ENCODE data around the gene BEST1. TPM values are rescaled to one million over a fixed set of nuclear protein-coding genes. Genes with fewer than 3 reads are reported as not detected.

The BEST1 gene
- total and polyA plus RNA-seq, 2 donors, result 2.0 to 6.7 TPM

DNA sequence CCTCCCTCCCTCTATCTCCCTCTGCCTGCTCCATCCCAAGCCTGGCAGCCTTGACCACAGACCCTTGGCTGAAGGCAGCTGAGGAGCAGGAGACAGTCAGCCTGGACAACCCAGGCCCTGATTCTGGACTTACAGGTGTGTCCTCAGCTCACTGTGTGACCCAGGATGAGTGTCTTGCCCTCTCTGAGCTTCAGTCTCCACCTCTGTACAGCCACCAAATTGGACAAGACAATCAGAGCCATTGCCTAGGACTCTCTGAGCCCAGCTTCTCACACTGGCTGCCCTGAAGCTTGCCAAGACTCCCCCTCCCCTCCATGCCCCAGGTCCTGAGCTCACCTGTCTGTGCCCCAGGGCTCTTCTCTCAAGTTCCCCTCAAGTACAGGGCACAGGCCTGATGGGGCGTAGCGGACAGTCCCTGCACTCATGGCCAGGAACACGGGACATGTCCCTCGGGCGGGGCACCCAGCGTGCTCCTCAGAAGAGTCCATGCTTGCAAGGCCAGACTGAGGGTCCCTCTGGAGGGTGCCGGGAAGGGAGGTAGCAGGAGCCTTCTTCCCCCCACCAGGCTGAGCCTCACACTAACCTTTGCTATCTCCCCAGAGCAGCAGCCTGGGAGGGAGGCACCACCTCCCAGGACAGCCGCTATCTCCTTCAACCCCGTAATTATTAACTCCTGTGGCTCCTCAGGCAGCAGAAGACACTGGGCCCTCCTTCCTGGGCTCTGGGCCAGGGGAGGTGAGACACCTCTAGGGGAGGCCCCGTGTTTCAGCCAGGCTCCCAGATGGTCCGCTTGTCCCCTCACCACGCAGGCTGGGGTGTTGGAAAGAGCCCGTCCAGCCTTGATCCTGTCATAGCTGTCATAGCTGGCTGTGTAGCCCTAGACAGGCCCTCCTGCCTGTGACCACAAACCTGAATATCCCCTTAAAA is 30.2 kb upstream of the BEST1 start:
- H3K4me1 ChIP-seq (ENCODE audit: insufficient read depth), result no peaks in the 10 kb centered on the region
- DNase-seq (ENCODE audit: extremely low spot score), result no peak
- 71% methylated on average over 13 of the region's 13 CpGs for WGBS
- H3K27ac ChIP-seq (ENCODE audit: low read depth), result no peak overlapping the region
- no peaks in the 10 kb centered on the region for H3K36me3 ChIP-seq (ENCODE audit: insufficient read depth)
- no peak overlapping the region for H3K4me3 ChIP-seq (ENCODE audit: low read depth, low read length)

DNA sequence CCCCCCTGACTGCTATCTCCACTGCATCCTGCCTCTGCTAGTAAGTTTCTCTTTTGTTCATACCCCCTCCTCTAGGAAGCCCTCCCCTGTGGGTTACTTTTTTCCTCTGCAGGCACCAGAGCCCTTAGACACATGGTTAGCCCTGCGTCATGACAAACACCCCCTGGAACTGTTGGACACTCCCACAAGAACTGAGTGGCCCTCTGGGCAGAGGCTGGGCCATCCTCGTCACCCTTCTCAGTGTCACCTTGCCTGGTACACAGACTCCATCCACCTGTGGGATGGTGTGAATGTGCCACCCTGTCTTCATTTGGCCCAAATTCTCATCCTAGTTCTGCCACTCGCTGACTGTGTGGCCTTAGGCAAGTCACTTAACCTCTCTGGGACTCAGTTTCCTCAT is 28.7 kb upstream of the BEST1 start:
- H3K27ac ChIP-seq (ENCODE audit: low read depth), result no peak overlapping the region
- no peak overlapping the region for H3K4me3 ChIP-seq (ENCODE audit: low read depth, low read length)
- DNase-seq (ENCODE audit: extremely low spot score), result no peak
- WGBS, result 90% methylated on average over 3 of the region's 3 CpGs
- no peaks in the 10 kb centered on the region for H3K4me1 ChIP-seq (ENCODE audit: insufficient read depth)
- no peaks in the 10 kb centered on the region for H3K36me3 ChIP-seq (ENCODE audit: insufficient read depth)

GRCh38 chr11:61922539-61922938 is 27.6 kb upstream of the BEST1 start:
- no peak overlapping the region for H3K4me3 ChIP-seq (ENCODE audit: low read depth, low read length)
- peak overlapping the region; percentile 88 for H3K27ac ChIP-seq (ENCODE audit: low read depth)
- H3K4me1 ChIP-seq (ENCODE audit: insufficient read depth), result no peaks in the 10 kb centered on the region
- DNase-seq (ENCODE audit: extremely low spot score), result peak; percentile 80
- no peaks in the 10 kb centered on the region for H3K36me3 ChIP-seq (ENCODE audit: insufficient read depth)
- WGBS, result 22% methylated on average over 6 of the region's 6 CpGs

- peak; percentile 70 for DNase-seq (ENCODE audit: extremely low spot score)
- Histone ChIP-seq H3K4me3 (ENCODE audit: low read depth, low read length) (no peak overlapping the region), H3K36me3 (ENCODE audit: insufficient read depth) (no peaks in the 10 kb centered on the region), H3K27ac (ENCODE audit: low read depth) (peak overlapping the region; percentile 88), H3K4me1 (ENCODE audit: insufficient read depth) (no peaks in the 10 kb centered on the region)
- 37% methylated on average over 18 of the region's 18 CpGs for WGBS
Observed at GRCh38 chr11:61923166-61924063, 26.7 kb upstream of the BEST1 start.

- no peak for DNase-seq (ENCODE audit: extremely low spot score)
- 42% methylated on average over 6 of the region's 6 CpGs for WGBS
- H3K4me3 ChIP-seq (ENCODE audit: low read depth, low read length), result no peak overlapping the region
- no peaks in the 10 kb centered on the region for H3K4me1 ChIP-seq (ENCODE audit: insufficient read depth)
- H3K36me3 ChIP-seq (ENCODE audit: insufficient read depth), result no peaks in the 10 kb centered on the region
- H3K27ac ChIP-seq (ENCODE audit: low read depth), result peak overlapping the region; percentile 69
Observed at GRCh38 chr11:61924064-61924455, 26.1 kb upstream of the BEST1 start.

DNA sequence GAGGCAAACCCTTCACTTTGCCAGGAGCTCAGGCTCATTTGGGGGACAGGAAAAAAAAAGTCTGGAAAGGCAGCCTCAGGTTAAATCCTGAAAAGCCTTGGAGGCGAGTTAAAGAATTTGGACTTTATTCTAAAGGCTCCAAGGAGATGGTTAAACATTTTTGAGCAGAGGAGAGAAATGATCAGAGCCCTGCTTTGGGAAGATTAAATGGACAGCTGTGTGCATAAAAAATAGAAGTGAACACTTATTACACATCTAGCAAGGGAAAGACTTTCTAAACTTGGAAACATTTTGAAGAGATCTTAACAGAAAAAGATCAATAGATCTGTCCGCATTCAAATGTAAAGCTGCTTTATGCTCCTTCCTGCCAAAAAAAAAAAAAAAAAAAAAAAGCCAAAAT is 24.4 kb upstream of the BEST1 start:
- DNase-seq (ENCODE audit: extremely low spot score), result no peak
- WGBS, result 86% methylated on average over 2 of the region's 2 CpGs
- H3K27ac ChIP-seq (ENCODE audit: low read depth), result no peak overlapping the region
- no peaks in the 10 kb centered on the region for H3K36me3 ChIP-seq (ENCODE audit: insufficient read depth)
- H3K4me1 ChIP-seq (ENCODE audit: insufficient read depth), result no peaks in the 10 kb centered on the region
- H3K4me3 ChIP-seq (ENCODE audit: low read depth, low read length), result no peak overlapping the region

DNA sequence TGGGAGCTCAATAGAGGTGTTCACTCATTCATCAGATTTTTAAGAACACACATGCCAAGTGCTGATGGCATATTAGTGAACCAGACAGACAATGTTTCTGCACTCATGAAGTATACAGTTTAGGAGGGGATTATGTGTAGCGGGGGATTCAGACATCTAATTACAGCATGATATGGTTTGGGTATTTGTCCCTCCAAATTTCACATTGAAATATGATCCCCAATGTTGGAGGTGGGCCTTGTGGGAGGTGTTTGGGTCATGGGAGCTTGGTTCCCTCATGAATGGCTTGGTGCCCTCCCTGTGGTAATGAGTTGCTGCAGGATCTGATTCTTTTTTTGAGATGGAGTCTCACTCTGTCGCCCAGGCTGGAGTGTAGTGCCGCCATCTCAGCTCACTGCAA is 23.9 kb upstream of the BEST1 start:
- no peaks in the 10 kb centered on the region for H3K36me3 ChIP-seq (ENCODE audit: insufficient read depth)
- H3K4me3 ChIP-seq (ENCODE audit: low read depth, low read length), result no peak overlapping the region
- no peak for DNase-seq (ENCODE audit: extremely low spot score)
- no peak overlapping the region for H3K27ac ChIP-seq (ENCODE audit: low read depth)
- WGBS, result 87% methylated on average over 3 of the region's 3 CpGs
- no peaks in the 10 kb centered on the region for H3K4me1 ChIP-seq (ENCODE audit: insufficient read depth)

GRCh38 chr11:61927501-61927900 is 22.6 kb upstream of the BEST1 start:
- DNase-seq (ENCODE audit: extremely low spot score), result no peak
- H3K36me3 ChIP-seq (ENCODE audit: insufficient read depth), result no peaks in the 10 kb centered on the region
- WGBS, result 98% methylated on average over 1 of the region's 1 CpG
- H3K4me1 ChIP-seq (ENCODE audit: insufficient read depth), result no peaks in the 10 kb centered on the region
- no peak overlapping the region for H3K27ac ChIP-seq (ENCODE audit: low read depth)
- H3K4me3 ChIP-seq (ENCODE audit: low read depth, low read length), result no peak overlapping the region

DNA sequence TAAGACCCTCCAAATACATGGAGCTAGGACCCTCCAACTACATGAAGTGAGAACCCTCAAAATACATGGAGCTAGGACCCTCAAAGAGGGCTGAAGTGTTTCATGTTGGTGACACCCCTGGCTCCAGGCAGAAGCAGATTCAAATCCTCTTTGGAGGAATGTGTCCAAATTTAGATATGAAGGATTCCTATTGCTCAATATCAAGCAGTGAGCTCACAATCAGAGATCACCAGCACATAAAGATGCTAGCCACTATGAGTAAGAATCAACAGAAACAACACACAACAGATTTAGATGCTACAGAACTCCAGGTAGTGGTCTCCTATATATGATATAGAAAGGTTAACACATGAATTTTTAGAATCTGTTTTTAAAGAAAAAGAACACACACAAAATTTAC is 21.5 kb upstream of the BEST1 start:
- H3K36me3 ChIP-seq (ENCODE audit: insufficient read depth), result no peaks in the 10 kb centered on the region

GRCh38 chr11:61930933-61931332 is 19.2 kb upstream of the BEST1 start:
- H3K4me3 ChIP-seq (ENCODE audit: low read depth, low read length), result no peak overlapping the region
- H3K36me3 ChIP-seq (ENCODE audit: insufficient read depth), result no peaks in the 10 kb centered on the region
- WGBS, result 85% methylated on average over 3 of the region's 3 CpGs
- no peak overlapping the region for H3K27ac ChIP-seq (ENCODE audit: low read depth)
- H3K4me1 ChIP-seq (ENCODE audit: insufficient read depth), result no peaks in the 10 kb centered on the region
- no peak for DNase-seq (ENCODE audit: extremely low spot score)

More for the DNA sequence above, 21.5 kb upstream of the BEST1 start:
- Histone ChIP-seq H3K4me3 (ENCODE audit: low read depth, low read length) (no peak overlapping the region), H3K27ac (ENCODE audit: low read depth) (no peak overlapping the region), H3K4me1 (ENCODE audit: insufficient read depth) (no peaks in the 10 kb centered on the region)
- DNase-seq (ENCODE audit: extremely low spot score), result no peak

DNA sequence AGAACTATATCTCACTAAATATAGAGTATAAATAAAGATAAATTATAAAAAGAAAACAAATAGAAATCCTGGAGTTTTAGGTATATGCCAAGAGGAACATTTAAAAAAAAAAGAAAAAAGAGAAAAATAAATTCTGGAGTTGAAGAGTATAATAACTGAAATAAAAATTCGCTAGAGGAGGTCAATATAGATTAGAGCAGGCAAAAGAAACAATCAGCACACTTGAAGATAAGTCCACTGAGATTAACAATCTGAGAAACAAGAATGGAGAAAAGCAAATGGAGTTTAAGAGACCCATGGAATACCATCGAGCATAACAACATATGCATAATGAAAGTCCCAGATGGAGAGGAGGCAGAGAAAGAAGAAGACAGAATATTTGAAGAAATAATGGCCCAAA is 14.3 kb upstream of the BEST1 start:
- Histone ChIP-seq H3K27ac (ENCODE audit: low read depth) (no peak overlapping the region), H3K36me3 (ENCODE audit: insufficient read depth) (no peaks in the 10 kb centered on the region), H3K4me3 (ENCODE audit: low read depth, low read length) (no peak overlapping the region), H3K4me1 (ENCODE audit: insufficient read depth) (no peaks in the 10 kb centered on the region)
- no peak for DNase-seq (ENCODE audit: extremely low spot score)
- whole genome bisulfite sequencing, result 86% methylated on average over 2 of the region's 2 CpGs

- Histone ChIP-seq H3K36me3 (ENCODE audit: insufficient read depth) (no peaks in the 10 kb centered on the region), H3K4me3 (ENCODE audit: low read depth, low read length) (no peak overlapping the region), H3K27ac (ENCODE audit: low read depth) (no peak overlapping the region), H3K4me1 (ENCODE audit: insufficient read depth) (no peaks in the 10 kb centered on the region)
- 83% methylated on average over 10 of the region's 10 CpGs for WGBS
- DNase-seq (ENCODE audit: extremely low spot score), result no peak
Observed at GRCh38 chr11:61940466-61940865, 9.7 kb upstream of the BEST1 start.

DNA sequence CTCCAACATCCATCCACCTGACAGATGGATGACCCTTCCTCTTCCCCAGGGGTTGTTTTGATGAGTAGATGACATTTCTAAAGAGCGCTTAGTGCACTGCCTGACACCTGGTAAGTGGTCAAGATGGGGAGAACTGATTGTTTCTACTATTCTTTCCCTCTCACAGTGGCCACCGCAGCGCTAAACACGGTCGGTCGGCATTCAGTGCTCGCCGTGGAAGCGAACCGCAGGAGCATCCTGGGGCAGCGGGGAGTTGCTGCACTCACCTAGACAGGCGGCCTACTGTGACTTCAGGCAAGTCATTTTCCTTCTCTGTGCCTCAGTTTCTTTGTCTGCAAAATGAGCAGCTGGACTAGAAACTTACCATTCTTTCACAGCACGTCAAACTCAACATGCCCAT is 5.0 kb upstream of the BEST1 start:
- 90% methylated on average over 13 of the region's 13 CpGs for WGBS
- Histone ChIP-seq H3K4me1 (ENCODE audit: insufficient read depth) (no peaks in the 10 kb centered on the region), H3K36me3 (ENCODE audit: insufficient read depth) (no peaks in the 10 kb centered on the region), H3K4me3 (ENCODE audit: low read depth, low read length) (no peak overlapping the region), H3K27ac (ENCODE audit: low read depth) (no peak overlapping the region)
- DNase-seq (ENCODE audit: extremely low spot score), result no peak

DNA sequence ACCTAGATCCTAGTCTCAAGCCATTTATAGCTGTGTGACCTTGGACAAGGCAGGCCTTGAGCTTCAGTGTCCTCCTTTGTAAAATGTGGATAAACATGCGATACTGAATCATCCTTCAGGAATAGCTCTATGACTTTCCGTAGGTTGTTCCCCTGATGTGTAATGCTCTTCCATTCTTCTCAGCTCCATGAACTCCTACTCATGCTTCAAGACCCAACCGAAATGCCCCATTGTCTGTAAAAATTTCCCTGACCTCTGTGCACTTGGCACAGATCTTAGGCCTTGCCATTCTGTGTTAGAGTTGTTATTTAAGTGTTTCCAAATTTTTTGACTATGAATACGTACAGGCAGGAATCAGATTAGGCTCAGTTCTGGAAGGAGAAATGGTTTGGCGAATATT is 3.3 kb upstream of the BEST1 start:
- H3K4me1 ChIP-seq (ENCODE audit: insufficient read depth), result no peaks in the 10 kb centered on the region
- H3K27ac ChIP-seq (ENCODE audit: low read depth), result no peak overlapping the region
- H3K36me3 ChIP-seq (ENCODE audit: insufficient read depth), result no peaks in the 10 kb centered on the region
- DNase-seq (ENCODE audit: extremely low spot score), result no peak
- WGBS, result 95% methylated on average over 5 of the region's 5 CpGs
- H3K4me3 ChIP-seq (ENCODE audit: low read depth, low read length), result no peak overlapping the region
